Measurements from ENCODE around the gene NSD1. TPM values are rescaled to one million over a fixed set of nuclear protein-coding genes. Genes with fewer than 3 reads are reported as not detected.
"Not testable (repeated sequence)": the region's sequence is repeated elsewhere in the genome, so short reads cannot be mapped to it uniquely, and the experiment has no call there.

NSD1 gene
- total RNA-seq, 1 donor from 2014 or later = 103 TPM

- H3K4me1 Mint-ChIP-seq; intact Hi-C loops (cut with micrococcal nuclease); DNase-seq; H3K4me3 Mint-ChIP-seq; H3K27ac Mint-ChIP-seq; H3K9me3 Mint-ChIP-seq; H3K27me3 Mint-ChIP-seq: not testable (repeated sequence)
- H3K36me3 Mint-ChIP-seq (ENCODE audit: low read depth) = peaks cover 23% of the 10 kb centered on the region
These were observed 16.5 kb downstream of the NSD1 start for GRCh38 chr5:177150061-177150460.

- Mint-ChIP-seq H3K27ac (no peak overlapping the region), H3K9me3 (no peaks in the 10 kb centered on the region), H3K4me3 (no peak overlapping the region), H3K27me3 (no peaks in the 10 kb centered on the region), H3K4me1 (peaks cover 6% of the 10 kb centered on the region), H3K36me3 (ENCODE audit: low read depth) (peaks cover 16% of the 10 kb centered on the region)
- intact Hi-C loops (cut with micrococcal nuclease) = no loop called here
- no peak for DNase-seq
These were observed 20.6 kb downstream of the NSD1 start for GRCh38 chr5:177154003-177154643.

- no peaks in the 10 kb centered on the region for H3K27me3 Mint-ChIP-seq
- no peak for DNase-seq
- H3K9me3 Mint-ChIP-seq = no peaks in the 10 kb centered on the region
- H3K27ac Mint-ChIP-seq = no peak overlapping the region
- H3K4me3 Mint-ChIP-seq = no peak overlapping the region
- peaks cover 23% of the 10 kb centered on the region for H3K36me3 Mint-ChIP-seq (ENCODE audit: low read depth)
- H3K4me1 Mint-ChIP-seq = peaks cover 4% of the 10 kb centered on the region
- intact Hi-C loops (cut with micrococcal nuclease) = no loop called here
These were observed 28.8 kb downstream of the NSD1 start for GRCh38 chr5:177162379-177162778.

DNA sequence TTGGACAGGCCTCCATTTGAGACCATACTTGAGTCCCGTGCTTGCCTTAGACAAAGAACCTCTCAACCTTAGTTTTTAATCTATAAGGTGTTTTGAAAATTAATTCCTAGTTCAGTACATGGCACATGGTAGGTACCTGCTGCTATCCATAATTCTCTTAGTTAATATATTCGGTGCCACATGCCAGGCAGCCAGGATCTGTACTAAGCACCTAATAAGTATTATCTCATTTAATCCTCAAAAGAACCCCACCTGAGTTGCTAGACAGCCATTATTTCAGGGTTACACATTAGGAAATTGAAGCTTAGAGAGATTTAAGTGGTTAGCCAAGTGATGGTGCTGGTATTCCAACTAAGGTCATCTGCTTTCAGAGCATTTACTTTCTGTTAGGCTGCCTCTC is 29.9 kb downstream of the NSD1 start:
- intact Hi-C loops (cut with micrococcal nuclease) = no loop called here
- Mint-ChIP-seq H3K4me3 (no peak overlapping the region), H3K36me3 (ENCODE audit: low read depth) (peaks cover 21% of the 10 kb centered on the region), H3K9me3 (no peaks in the 10 kb centered on the region), H3K27ac (no peak overlapping the region), H3K4me1 (no peaks in the 10 kb centered on the region), H3K27me3 (no peaks in the 10 kb centered on the region)
- DNase-seq = no peak

DNA sequence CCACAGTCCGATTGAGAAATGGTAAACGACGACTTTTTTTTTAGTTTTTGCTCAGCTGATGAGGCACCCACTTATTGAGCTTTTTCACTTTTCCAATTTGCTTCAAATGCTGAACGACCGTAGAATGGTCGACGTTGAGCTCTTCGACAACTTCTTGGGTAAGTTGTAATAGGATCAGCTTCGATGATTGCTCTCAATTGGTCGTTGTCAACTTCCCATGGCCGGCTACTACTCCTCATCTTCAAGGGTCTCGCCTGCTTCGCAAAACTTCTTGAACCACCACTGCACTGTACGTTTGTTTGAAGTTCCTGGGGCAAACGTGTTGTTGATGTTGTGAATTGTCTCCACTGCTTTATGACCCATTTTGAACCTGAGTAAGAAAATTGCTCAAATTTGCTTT is 35.7 kb downstream of the NSD1 start:
- intact Hi-C loops (cut with micrococcal nuclease) = no loop called here
- no peak for DNase-seq
- peaks cover 36% of the 10 kb centered on the region for H3K36me3 Mint-ChIP-seq (ENCODE audit: low read depth)
- no peak overlapping the region for H3K27ac Mint-ChIP-seq
- no peaks in the 10 kb centered on the region for H3K9me3 Mint-ChIP-seq
- H3K27me3 Mint-ChIP-seq = no peaks in the 10 kb centered on the region
- H3K4me1 Mint-ChIP-seq = peaks cover 9% of the 10 kb centered on the region
- H3K4me3 Mint-ChIP-seq = no peak overlapping the region

DNA sequence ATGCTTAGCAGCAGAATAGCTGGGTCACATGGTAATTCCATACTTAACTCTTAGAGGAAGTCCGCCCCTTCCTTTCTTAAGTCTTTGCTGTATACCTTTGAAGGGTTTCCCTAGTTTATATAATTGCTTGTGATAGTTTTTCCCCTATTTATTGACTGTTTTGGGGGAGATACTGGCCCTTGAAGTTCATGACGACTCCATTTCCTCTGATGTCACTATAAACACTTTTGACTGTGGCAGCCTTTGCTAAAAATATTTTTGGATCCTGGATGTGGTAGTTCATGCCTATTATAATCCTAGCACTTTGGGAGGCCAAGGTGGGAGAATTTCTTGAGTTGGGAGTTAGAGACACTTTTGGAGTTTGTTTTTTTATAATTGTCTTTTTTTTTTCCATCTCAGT is 38.4 kb downstream of the NSD1 start:
- Mint-ChIP-seq H3K36me3 (ENCODE audit: low read depth) (peaks cover 22% of the 10 kb centered on the region), H3K9me3 (no peaks in the 10 kb centered on the region), H3K4me3 (no peak overlapping the region), H3K27me3 (no peaks in the 10 kb centered on the region), H3K27ac (peak overlapping the region; percentile 58), H3K4me1 (peaks cover 9% of the 10 kb centered on the region)
- DNase-seq = no peak
- intact Hi-C loops (cut with micrococcal nuclease) = no loop called here

DNA sequence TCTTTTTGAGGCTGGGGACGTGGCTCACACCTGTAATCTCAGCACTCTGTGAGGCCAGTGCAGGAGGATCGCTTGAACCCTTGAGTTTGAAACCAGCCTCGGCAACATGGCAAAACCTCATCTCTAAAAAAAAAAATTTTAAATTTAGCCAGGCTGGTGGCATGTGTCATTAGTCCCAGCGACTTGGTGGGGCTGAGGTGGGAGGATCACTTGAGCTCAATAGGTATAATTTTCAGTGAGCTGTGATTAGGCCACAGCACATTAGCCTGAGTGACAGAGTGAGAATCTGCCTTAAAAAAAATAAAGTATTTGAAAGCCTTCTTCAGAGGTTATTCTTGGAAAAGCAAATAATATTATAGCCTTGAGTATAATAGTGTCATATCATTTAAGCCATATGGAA is 41.8 kb downstream of the NSD1 start:
- Mint-ChIP-seq H3K4me3 (no peak overlapping the region), H3K9me3 (no peaks in the 10 kb centered on the region), H3K4me1 (peaks cover 12% of the 10 kb centered on the region), H3K27ac (no peak overlapping the region), H3K27me3 (no peaks in the 10 kb centered on the region), H3K36me3 (ENCODE audit: low read depth) (peaks cover 16% of the 10 kb centered on the region)
- DNase-seq = no peak
- intact Hi-C loops (cut with micrococcal nuclease) = no loop called here

- Mint-ChIP-seq H3K27ac (no peak overlapping the region), H3K27me3 (no peaks in the 10 kb centered on the region), H3K4me3 (no peak overlapping the region), H3K4me1 (peaks cover 13% of the 10 kb centered on the region), H3K9me3 (no peaks in the 10 kb centered on the region), H3K36me3 (ENCODE audit: low read depth) (peaks cover 17% of the 10 kb centered on the region)
- intact Hi-C loops (cut with micrococcal nuclease) = no loop called here
- no peak for DNase-seq
These were observed 42.7 kb downstream of the NSD1 start for GRCh38 chr5:177176175-177176711.

DNA sequence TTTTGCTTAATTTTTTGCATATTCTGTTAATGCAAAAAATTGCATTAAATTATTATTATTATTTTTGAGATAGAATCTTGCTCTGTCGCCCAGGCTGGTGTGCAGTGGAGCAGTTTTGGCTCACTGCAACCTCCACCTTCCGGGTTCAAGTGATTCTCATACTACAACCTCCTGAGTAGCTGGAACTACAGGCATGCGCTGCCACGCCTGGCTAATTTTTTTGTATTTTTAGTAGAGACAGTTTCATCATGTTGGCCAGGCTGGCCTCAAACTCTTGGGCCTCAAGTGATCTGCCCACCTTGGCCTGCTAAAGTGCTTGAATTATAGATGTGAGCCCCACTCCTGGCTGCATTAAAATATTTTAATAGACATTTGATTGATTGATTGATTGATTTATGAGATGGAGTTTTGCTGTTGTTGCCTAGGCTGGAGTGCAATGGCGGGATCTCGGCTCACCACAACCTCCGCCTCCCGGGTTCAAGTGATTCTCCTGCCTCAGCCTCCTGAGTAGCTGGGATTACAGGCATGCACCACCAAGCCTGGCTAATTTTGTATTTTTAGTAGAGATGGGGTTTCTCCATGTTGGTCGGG is 44.4 kb downstream of the NSD1 start:
- intact Hi-C loops (cut with micrococcal nuclease); H3K4me1 Mint-ChIP-seq; H3K27ac Mint-ChIP-seq; H3K4me3 Mint-ChIP-seq; H3K27me3 Mint-ChIP-seq; H3K9me3 Mint-ChIP-seq; DNase-seq: not testable (repeated sequence)
- peaks cover 11% of the 10 kb centered on the region for H3K36me3 Mint-ChIP-seq (ENCODE audit: low read depth)

- peaks cover 11% of the 10 kb centered on the region for H3K36me3 Mint-ChIP-seq (ENCODE audit: low read depth)
- no peaks in the 10 kb centered on the region for H3K9me3 Mint-ChIP-seq
- intact Hi-C loops (cut with micrococcal nuclease) = no loop called here
- H3K27ac Mint-ChIP-seq = no peak overlapping the region
- DNase-seq = no peak
- H3K27me3 Mint-ChIP-seq = no peaks in the 10 kb centered on the region
- H3K4me3 Mint-ChIP-seq = no peak overlapping the region
- H3K4me1 Mint-ChIP-seq = peaks cover 7% of the 10 kb centered on the region
These were observed 45.2 kb downstream of the NSD1 start for GRCh38 chr5:177178733-177179304.

DNA sequence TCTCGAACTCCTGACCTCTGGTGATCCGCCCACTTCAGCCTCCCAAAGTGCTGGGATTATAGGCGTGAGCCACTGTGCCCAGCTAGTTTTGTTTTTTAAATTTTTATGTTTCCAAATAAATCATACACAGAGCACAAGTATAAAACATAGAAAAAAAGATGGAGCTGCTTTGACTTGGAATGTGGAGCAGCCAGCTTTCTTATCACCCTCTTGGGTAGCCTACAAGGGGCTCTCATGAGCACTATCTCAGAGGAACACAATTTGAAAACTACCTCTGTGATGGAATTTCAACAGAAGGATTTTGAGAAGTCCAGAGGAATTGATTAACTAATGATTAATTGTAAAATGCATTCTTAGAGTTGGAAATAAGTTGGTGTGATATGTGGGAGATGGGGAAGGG is 45.9 kb downstream of the NSD1 start:
- H3K9me3 Mint-ChIP-seq = no peaks in the 10 kb centered on the region
- intact Hi-C loops (cut with micrococcal nuclease) = no loop called here
- no peak overlapping the region for H3K27ac Mint-ChIP-seq
- H3K36me3 Mint-ChIP-seq (ENCODE audit: low read depth) = peaks cover 10% of the 10 kb centered on the region
- DNase-seq = no peak
- no peak overlapping the region for H3K4me3 Mint-ChIP-seq
- no peaks in the 10 kb centered on the region for H3K27me3 Mint-ChIP-seq
- H3K4me1 Mint-ChIP-seq = peaks cover 10% of the 10 kb centered on the region

DNA sequence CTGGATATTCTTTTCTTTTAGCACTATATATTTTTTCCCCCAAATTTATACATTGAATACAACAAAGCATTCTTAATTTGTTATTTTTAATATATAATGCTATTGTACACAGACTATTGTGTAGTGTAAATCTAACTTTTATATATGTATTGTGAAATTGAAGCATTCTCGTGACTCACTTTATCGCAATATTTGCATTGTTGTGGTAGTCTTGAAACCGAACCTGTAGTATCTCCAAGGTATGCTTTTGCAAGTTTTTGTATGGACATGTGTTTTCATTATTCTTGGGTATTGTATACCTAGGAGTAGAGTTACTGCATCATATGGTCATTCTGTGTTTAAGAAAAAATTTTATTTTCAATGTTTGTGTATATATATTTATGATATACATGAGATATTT is 49.6 kb downstream of the NSD1 start:
- H3K36me3 Mint-ChIP-seq (ENCODE audit: low read depth) = peaks cover 19% of the 10 kb centered on the region
- no peak overlapping the region for H3K27ac Mint-ChIP-seq
- intact Hi-C loops (cut with micrococcal nuclease) = no loop called here
- H3K27me3 Mint-ChIP-seq = no peaks in the 10 kb centered on the region
- no peaks in the 10 kb centered on the region for H3K9me3 Mint-ChIP-seq
- no peak for DNase-seq
- H3K4me1 Mint-ChIP-seq = peaks cover 12% of the 10 kb centered on the region
- no peak overlapping the region for H3K4me3 Mint-ChIP-seq

- intact Hi-C loops (cut with micrococcal nuclease) = no loop called here
- Mint-ChIP-seq H3K4me3 (no peak overlapping the region), H3K27me3 (no peaks in the 10 kb centered on the region), H3K4me1 (peaks cover 15% of the 10 kb centered on the region), H3K27ac (no peak overlapping the region), H3K36me3 (ENCODE audit: low read depth) (peaks cover 20% of the 10 kb centered on the region), H3K9me3 (no peaks in the 10 kb centered on the region)
- DNase-seq = no peak
These were observed 50.3 kb downstream of the NSD1 start for GRCh38 chr5:177183766-177184360.

GRCh38 chr5:177185993-177186392 is 52.4 kb downstream of the NSD1 start:
- Mint-ChIP-seq H3K27me3 (no peaks in the 10 kb centered on the region), H3K4me3 (no peak overlapping the region), H3K27ac (no peak overlapping the region), H3K36me3 (ENCODE audit: low read depth) (peaks cover 18% of the 10 kb centered on the region), H3K4me1 (peaks cover 19% of the 10 kb centered on the region), H3K9me3 (no peaks in the 10 kb centered on the region)
- intact Hi-C loops (cut with micrococcal nuclease) = no loop called here
- DNase-seq = no peak

All from activated CD4-positive, alpha-beta T cell treated with anti-CD3 and anti-CD28 coated beads, Interleukin-2, amount 10 ng/mL, durations not matched to agents 24 days and 14 days (primary cell).